H1 (cell line): ENCODE data around the gene CDC42SE2. TPM values are rescaled to one million over a fixed set of nuclear protein-coding genes. Genes with fewer than 3 reads are reported as not detected.

Experiments
- CTCF ChIA-PET: fragments of 300-600 bp; sonication (Branson Sonifier 250); formaldehyde crosslinking; loops from one replicate; lab custom pipeline; 2021; ENCODE audit not compliant: partially characterized antibody; lab: Charles Lee
- POLR2A ChIA-PET: fragments of 300-600 bp; sonication (Branson Sonifier 250); formaldehyde crosslinking; loops from one replicate; lab custom pipeline; 2021; ENCODE audit warnings: inconsistent platforms; ENCODE audit not compliant: partially characterized antibody; lab: Charles Lee
- DNase-seq, 2 experiments: peaks; one replicate each; pipeline versions ENCODE4 v3.0.0 to v3.0.0-alpha.2; 2010 to 2022; ENCODE audit warnings: low spot score in 2 of 2, low read depth in 1 of 2, mixed read lengths in 1 of 2
- FAIRE-seq: peaks from 2 replicates; lab custom pipeline; 2011; peaks lifted over from hg19 to GRCh38; lab: Jason Lieb, UNC
- H2AFZ ChIP-seq: 2 replicates; pipeline ENCODE4 v1.8.1; 2012; ENCODE audit warnings: low read length, inconsistent platforms
- H2AK5ac ChIP-seq: 2 replicates; pipeline ENCODE4 v1.6.1; 2013; ENCODE audit warnings: low read depth, low read length
- H2BK120ac ChIP-seq: replicated peaks from 2 replicates; pipeline ENCODE3; 2013; ENCODE audit warnings: low read depth, low read length, inconsistent platforms
- H2BK12ac ChIP-seq: 2 replicates; pipeline ENCODE4 v1.6.1; 2013; ENCODE audit warnings: low read depth, low read length
- H2BK15ac ChIP-seq: 2 replicates; pipeline ENCODE4 v1.6.1; 2013; ENCODE audit warnings: low read length
- H2BK20ac ChIP-seq: 2 replicates; pipeline ENCODE4 v1.6.1; 2013; ENCODE audit warnings: low read length
- H2BK5ac ChIP-seq: 2 replicates; pipeline ENCODE4 v1.6.1; 2013; ENCODE audit warnings: low read depth, low read length
- H3K14ac ChIP-seq: 2 replicates; pipeline ENCODE4 v1.6.1; 2013; ENCODE audit warnings: inconsistent platforms; ENCODE audit not compliant: insufficient read length
- H3K18ac ChIP-seq: 2 replicates; pipeline ENCODE4 v1.6.1; 2013; ENCODE audit warnings: low read length; ENCODE audit errors: extremely low read depth
- H3K23ac ChIP-seq: 2 replicates; pipeline ENCODE4 v1.6.1; 2013; ENCODE audit warnings: inconsistent platforms; ENCODE audit not compliant: insufficient read length
- H3K23me2 ChIP-seq: 2 replicates; pipeline ENCODE4 v1.6.1; 2013; ENCODE audit warnings: low read depth, low read length
- H3K27ac ChIP-seq: 2 replicates; pipeline ENCODE4 v1.6.1; 2011; ENCODE audit warnings: low read depth, low read length, inconsistent platforms
- H3K27me3 ChIP-seq, 4 experiments: replicated peaks in 1 of 4; 1 replicate in 1 of 4; 2 replicates in 3 of 4; pipeline versions ENCODE4 v1.6.1 to v1.8.1; 2011 to 2013; ENCODE audit warnings: low read length in 3 of 4, mild to moderate bottlenecking in 3 of 4, inconsistent platforms in 2 of 4, mixed read lengths in 2 of 4, moderate library complexity in 1 of 4; ENCODE audit not compliant: control insufficient read depth in 3 of 4, insufficient read depth in 3 of 4; ENCODE audit errors: extremely low read depth in 1 of 4
- H3K36me3 ChIP-seq, 4 experiments: 2 replicates each; pipeline versions ENCODE4 v1.6.1 to v1.8.1; 2011 to 2013; ENCODE audit warnings: mild to moderate bottlenecking in 4 of 4, low read length in 3 of 4, moderate library complexity in 2 of 4, control low read depth in 1 of 4, inconsistent platforms in 1 of 4; ENCODE audit not compliant: insufficient read depth in 4 of 4, control insufficient read depth in 2 of 4
- H3K4ac ChIP-seq: replicated peaks from 2 replicates; pipeline ENCODE3; 2013; ENCODE audit warnings: low read length, low read depth, mixed read lengths, inconsistent platforms; ENCODE audit not compliant: insufficient read length
- H3K4me1 ChIP-seq, 4 experiments: replicated peaks in 1 of 4; 1 replicate in 1 of 4; 2 replicates in 3 of 4; pipeline versions ENCODE4 v1.6.1 to v1.8.1; 2011 to 2013; ENCODE audit warnings: low read length in 3 of 4, inconsistent platforms in 2 of 4, mixed read lengths in 1 of 4; ENCODE audit not compliant: insufficient read depth in 4 of 4, control insufficient read depth in 3 of 4
- H3K4me2 ChIP-seq, 2 experiments: 2 replicates each; pipeline versions ENCODE4 v1.6.1 to v1.8.1; 2011 to 2013; ENCODE audit warnings: low read depth in 2 of 2, low read length in 2 of 2, control low read depth in 1 of 2, inconsistent platforms in 1 of 2, mild to moderate bottlenecking in 1 of 2; ENCODE audit not compliant: insufficient read depth in 1 of 2
- H3K4me3 ChIP-seq, 4 experiments: fragments of 200-600, 300-600 bp in 1 of 4; sonication (generic), shearing (Covaris generic), sonication (Bioruptor Twin) in 1 of 4; 2 replicates each; pipeline versions ENCODE4 v1.5.1 to v1.8.1; 2011 to 2016; ENCODE audit warnings: low read length in 4 of 4, low read depth in 3 of 4, control low read depth in 2 of 4, inconsistent platforms in 2 of 4, mild to moderate bottlenecking in 2 of 4, mixed read lengths in 1 of 4, moderate library complexity in 1 of 4; ENCODE audit not compliant: insufficient read depth in 2 of 4; ENCODE audit errors: extremely low read depth in 1 of 4
- H3K56ac ChIP-seq: replicated peaks from 2 replicates; pipeline ENCODE3; 2013; ENCODE audit warnings: low read depth, mild to moderate bottlenecking, mixed read lengths, low read length, inconsistent platforms; ENCODE audit not compliant: insufficient read length
- H3K79me1 ChIP-seq: 2 replicates; pipeline ENCODE4 v1.6.1; 2013; ENCODE audit warnings: low read depth, low read length, control low read depth
- H3K79me2 ChIP-seq, 2 experiments: 2 replicates each; pipeline versions ENCODE4 v1.6.1 to v1.8.1; 2012 to 2013; ENCODE audit warnings: low read length in 2 of 2, mild to moderate bottlenecking in 2 of 2, inconsistent platforms in 1 of 2; ENCODE audit not compliant: insufficient read depth in 2 of 2, control insufficient read depth in 1 of 2
- H3K9ac ChIP-seq, 4 experiments: replicated peaks in 1 of 4; 1 replicate in 1 of 4; 2 replicates in 3 of 4; pipeline versions ENCODE4 v1.6.1 to v1.8.1; 2011 to 2013; ENCODE audit warnings: low read depth in 3 of 4, low read length in 3 of 4, control low read depth in 2 of 4, mild to moderate bottlenecking in 2 of 4, moderate library complexity in 2 of 4, inconsistent platforms in 1 of 4; ENCODE audit errors: extremely low read depth in 1 of 4
- H3K9me3 ChIP-seq, 2 experiments: 2 replicates each; pipeline versions ENCODE4 v1.6.1 to v1.8.1; 2012 to 2013; ENCODE audit warnings: mild to moderate bottlenecking in 2 of 2, moderate library complexity in 2 of 2, control low read depth in 1 of 2, inconsistent platforms in 1 of 2, low read depth in 1 of 2, low read length in 1 of 2, mixed read lengths in 1 of 2; ENCODE audit not compliant: insufficient read depth in 2 of 2
- H4K20me1 ChIP-seq, 2 experiments: replicated peaks in 1 of 2; 2 replicates each; pipeline versions ENCODE3 to v1.8.1; 2011 to 2013; ENCODE audit warnings: inconsistent platforms in 2 of 2, low read length in 2 of 2, mild to moderate bottlenecking in 1 of 2; ENCODE audit not compliant: insufficient read depth in 2 of 2, control insufficient read depth in 1 of 2
- H4K5ac ChIP-seq: 2 replicates; pipeline ENCODE4 v1.6.1; 2013; ENCODE audit warnings: low read length, low read depth, mixed read lengths, inconsistent platforms; ENCODE audit not compliant: insufficient read length
- H4K8ac ChIP-seq: 2 replicates; pipeline ENCODE4 v1.8.0; 2013; ENCODE audit warnings: mild to moderate bottlenecking, moderate library complexity, low read length, inconsistent platforms; ENCODE audit not compliant: insufficient read depth; ENCODE audit errors: extremely low read depth
- H4K91ac ChIP-seq: replicated peaks from 2 replicates; pipeline ENCODE3; 2013; ENCODE audit warnings: low read length, mixed read lengths, inconsistent platforms; ENCODE audit not compliant: insufficient read length
- BRCA1 ChIP-seq: IDR thresholded peaks from 2 replicates; pipeline ENCODE4 v1.6.1; 2012; ENCODE audit warnings: low read depth, low read length, improper control_type of control experiment
- CBX5 ChIP-seq: fragments of 300-800, 300-1000 bp; sonication (generic); IDR thresholded peaks from 2 replicates; pipeline ENCODE4 v1.7.1; 2016; ENCODE audit warnings: antibody characterized with exemption, low read length, low read depth
- CEBPB ChIP-seq: IDR thresholded peaks from 2 replicates; pipeline ENCODE4 v1.6.1; 2012; ENCODE audit warnings: low read depth, low read length
- CREB1 ChIP-seq: IDR thresholded peaks from 2 replicates; pipeline ENCODE4 v1.6.1; 2012; ENCODE audit warnings: inconsistent platforms
- CTCF ChIP-seq, 3 experiments: IDR thresholded peaks; 1 replicate in 2 of 3; 2 replicates in 1 of 3; pipeline versions ENCODE4 v1.5.1 to v1.6.1; 2011; ENCODE audit warnings: low read length in 3 of 3, mild to moderate bottlenecking in 3 of 3, inconsistent platforms in 2 of 3, low read depth in 1 of 3, moderate library complexity in 1 of 3; ENCODE audit not compliant: insufficient read depth in 1 of 3; ENCODE audit errors: control extremely low read depth in 1 of 3
- EGR1 ChIP-seq: IDR thresholded peaks from 2 replicates; pipeline ENCODE4 v1.6.1; 2011; ENCODE audit warnings: low read depth, low read length, borderline replicate concordance
- EP300 ChIP-seq, 2 experiments: IDR thresholded peaks; 1 replicate in 1 of 2; 2 replicates in 1 of 2; pipeline ENCODE4 v1.6.1; 2011 to 2012; ENCODE audit warnings: low read depth in 2 of 2, low read length in 2 of 2, mild to moderate bottlenecking in 2 of 2, borderline replicate concordance in 1 of 2, inconsistent platforms in 1 of 2, moderate library complexity in 1 of 2
- GABPA ChIP-seq: IDR thresholded peaks from 2 replicates; pipeline ENCODE4 v1.6.1; 2011; ENCODE audit warnings: mild to moderate bottlenecking, low read length, moderate library complexity, borderline replicate concordance; ENCODE audit not compliant: insufficient read depth
- JUN ChIP-seq: IDR thresholded peaks from 2 replicates; pipeline ENCODE4 v1.6.1; 2011; ENCODE audit warnings: low read depth, mild to moderate bottlenecking, improper control_type of control experiment, low read length
- POLR2A ChIP-seq, 2 experiments: IDR thresholded peaks; 1 replicate in 1 of 2; 2 replicates in 1 of 2; pipeline ENCODE4 v1.6.1; 2011; ENCODE audit warnings: low read depth in 2 of 2, low read length in 2 of 2, mild to moderate bottlenecking in 2 of 2; ENCODE audit errors: control extremely low read depth in 1 of 2
- TBP ChIP-seq: IDR thresholded peaks from 2 replicates; pipeline ENCODE4 v1.6.1; 2011; ENCODE audit warnings: low read depth, low read length, improper control_type of control experiment
- TCF12 ChIP-seq: IDR thresholded peaks from 2 replicates; pipeline ENCODE4 v1.6.1; 2011; ENCODE audit warnings: low read depth, mild to moderate bottlenecking, low read length
- WGBS, 2 experiments: shearing (Covaris generic) in 1 of 2; methylation state at CpG; one replicate each; pipeline versions ENCODE4 v1.1.6 to v1.1.7; 2013 to 2015; ENCODE audit warnings: low lambda C conversion rate in 2 of 2, mixed read lengths in 2 of 2, inconsistent platforms in 1 of 2, low coverage in 1 of 2, missing lambda C conversion rate in 1 of 2; ENCODE audit not compliant: insufficient replicate concordance in 2 of 2, insufficient coverage in 1 of 2, insufficient read length in 1 of 2; ENCODE audit errors: extremely low coverage in 1 of 2, missing lambda C conversion rate in 1 of 2; 5-methylcytosine and 5-hydroxymethylcytosine counted together
- polyA plus RNA-seq, 7 experiments: library from polyadenylated mRNA; depleted of rRNA in 3 of 7; stranded (reverse) in 5 of 7; unstranded in 2 of 7; fragments of >200 nt in 5 of 7; fragments of 200-250 nt in 2 of 7; gene quantifications; 1 replicate in 5 of 7; 2 replicates in 1 of 7; 4 replicates in 1 of 7; pipeline versions ENCODE4 v1.2.1 to v1.2.3, GENCODE V29; 2011 to 2013; ENCODE audit warnings: missing spikeins in 2 of 7, mixed read lengths in 2 of 7
- total RNA-seq: library from RNA; stranded (reverse); fragmentation: NEBNext Ultra II Directional; extraction: Animal tissue kit (Norgen Biotek cat#: 25700); gene quantifications from 2 replicates; pipeline ENCODE4 v1.2.1, GENCODE V29; 2021

Gene CDC42SE2
- total and polyA plus RNA-seq, 2 of the 8 experiments (the other 6 are each of a cell fraction or from before 2014, with no cell fraction given), result 16.7 to 30.8 TPM

GRCh38 chr5:131373265-131373664, 109.4 kb downstream of the CDC42SE2 start:
- DNase-seq, result no peak
- H3K27me3 ChIP-seq, result no peaks in the 10 kb centered on the region
- H4K8ac ChIP-seq, result no peak overlapping the region
- H3K9me3 ChIP-seq, result no peaks in the 10 kb centered on the region
- no peak overlapping the region for H2BK15ac ChIP-seq
- no peaks in the 10 kb centered on the region; the same call in 1 of the 2 replicates for H3K79me1 ChIP-seq
- H3K27ac ChIP-seq, result no peak overlapping the region
- ChIA-PET POLR2A (no interaction called here), CTCF (interaction anchor here (0.8 to 2.9 kb wide), 4 partner anchors 9 to 50 kb away, joined by 3 to 13 read pairs (median 4); no protein-coding TSS in a partner anchor)
- H4K20me1 ChIP-seq, result no peaks in the 10 kb centered on the region
- no peak overlapping the region for H2BK20ac ChIP-seq
- no peak overlapping the region for H4K5ac ChIP-seq
- no peak overlapping the region for H2AFZ ChIP-seq
- no peak overlapping the region for H2BK12ac ChIP-seq
- no peak overlapping the region for H2BK5ac ChIP-seq
- no peak overlapping the region for H3K4me2 ChIP-seq
- no peak overlapping the region for H3K23ac ChIP-seq
- H3K4me1 ChIP-seq, result no peaks in the 10 kb centered on the region
- no peak overlapping the region for H3K9ac ChIP-seq
- FAIRE-seq, result no peak
- 86% methylated on average over 5 of the region's 5 CpGs; no CpG with 5 or more reads in 1 of the 2 experiments for WGBS, 2 experiments
- H3K4ac ChIP-seq, result no peak overlapping the region
- H3K36me3 ChIP-seq, result no peaks in the 10 kb centered on the region
- no peak overlapping the region for H2BK120ac ChIP-seq
- no peak overlapping the region for H3K4me3 ChIP-seq
- H2AK5ac ChIP-seq, result no peak overlapping the region
- no peak overlapping the region for H3K18ac ChIP-seq
- no peak overlapping the region for H4K91ac ChIP-seq
- H3K23me2 ChIP-seq, result no peaks in the 10 kb centered on the region
- H3K56ac ChIP-seq, result no peak overlapping the region
- peaks cover 0 to 2% of the 10 kb centered on the region in 2 experiments; a peak in 1 of 4 replicates for H3K79me2 ChIP-seq
- H3K14ac ChIP-seq, result no peak overlapping the region
- TF ChIP-seq CTCF (IDR thresholded peaks at IDR 0.05; ENCODE audit: control extremely low read depth in 1 of 3, insufficient read depth in 1 of 3, low read depth in 1 of 3, low read length in 3 of 3) (no peak), POLR2A (IDR thresholded peaks at IDR 0.05; ENCODE audit: control extremely low read depth in 1 of 2, low read depth in 2 of 2, low read length in 2 of 2) (no peak), TBP (no peak), JUN (no peak), EP300 (IDR thresholded peaks at IDR 0.05; ENCODE audit: borderline replicate concordance in 1 of 2, low read depth in 2 of 2, low read length in 2 of 2) (no peak), CBX5 (no peak), GABPA (no peak), TCF12 (no peak), CREB1 (no peak), CEBPB (no peak), EGR1 (no peak), BRCA1 (no peak)
